Esophagus squamous epithelium (tissue), 4 donors: ENCODE measurements around the gene CPNE5.

ENCODE experiments used
- CTCF ChIP-seq, 6 experiments: fragments of 450-650 bp in 4 of 6; fragments of 200-600 bp in 2 of 6; sonication (generic) in 2 of 6; IDR thresholded peaks; one replicate each; pipeline ENCODE4 v1.5.1; 2016 to 2019; ENCODE audit warnings: antibody characterized with exemption in 6 of 6, mild to moderate bottlenecking in 4 of 6, moderate library complexity in 4 of 6
- POLR2A ChIP-seq, 4 donors: fragments of 450-650 bp; IDR thresholded peaks; one replicate each; pipeline ENCODE4 v1.6.1; 2017; ENCODE audit warnings: antibody characterized with exemption in 4 of 4, mild to moderate bottlenecking in 4 of 4, moderate library complexity in 3 of 4

- TF ChIP-seq CTCF (IDR thresholded peaks at IDR 0.05) (no peak), POLR2A (IDR thresholded peaks at IDR 0.05) (no peak)
Observed at GRCh38 chr6:36758516-36759147, 80.6 kb downstream of the CPNE5 start.
